HepG2 (cell line): ENCODE measurements around the gene SHPK. TPM values are rescaled to one million over a fixed set of nuclear protein-coding genes. Genes with fewer than 3 reads are reported as not detected.

Experiments
- AKAP8 ChIP-seq: sonication (generic); formaldehyde crosslinking; IDR thresholded peaks from 2 replicates; pipeline ENCODE4 v1.5.1; 2020; ENCODE audit warnings: mild to moderate bottlenecking, missing genetic modification reagents
- CREBL2 ChIP-seq: sonication (generic); formaldehyde crosslinking; IDR thresholded peaks from 2 replicates; pipeline ENCODE4 v1.8.1; 2023; ENCODE audit warnings: missing genetic modification reagents, mild to moderate bottlenecking, borderline replicate concordance
- E2F2 ChIP-seq: sonication (generic); formaldehyde crosslinking; IDR thresholded peaks from 2 replicates; pipeline ENCODE4 v1.4.0; 2020; ENCODE audit warnings: missing genetic modification reagents, borderline replicate concordance
- HNRNPK ChIP-seq: fragments of 200-400 bp; formaldehyde crosslinking; IDR thresholded peaks from 2 replicates; pipeline ENCODE4 v1.6.1; 2018; ENCODE audit warnings: low read length, low read depth, moderate library complexity, mild to moderate bottlenecking; ENCODE audit not compliant: poor library complexity, severe bottlenecking
- KDM1A ChIP-seq: IDR thresholded peaks from 2 replicates; pipeline ENCODE4 v1.6.1; 2016; ENCODE audit warnings: missing compliant biosample characterization
- MLX ChIP-seq: IDR thresholded peaks from 2 replicates; pipeline ENCODE4 v1.6.1; 2016
- PPARG ChIP-seq: conservative IDR thresholded peaks from 2 replicates; pipeline ENCODE4 v1.6.1; 2016; ENCODE audit warnings: missing biosample characterization, missing genetic modification reagents
- PRMT3 ChIP-seq: sonication (generic); formaldehyde crosslinking; IDR thresholded peaks from 2 replicates; pipeline ENCODE4 v1.8.1; 2022; ENCODE audit warnings: low read depth, mild to moderate bottlenecking, moderate library complexity, missing genetic modification reagents, borderline replicate concordance
- SNAI1 ChIP-seq: sonication (generic); formaldehyde crosslinking; IDR thresholded peaks from 2 replicates; pipeline ENCODE4 v1.5.0; 2020; ENCODE audit warnings: mild to moderate bottlenecking, missing genetic modification reagents, borderline replicate concordance
- SP4 ChIP-seq: sonication (generic); formaldehyde crosslinking; IDR thresholded peaks from 2 replicates; pipeline ENCODE4 v1.8.1; 2023; ENCODE audit warnings: mild to moderate bottlenecking, missing genetic modification reagents
- TFE3 ChIP-seq: IDR thresholded peaks from 2 replicates; pipeline ENCODE4 v1.6.1; 2016
- ZBTB2 ChIP-seq: sonication (generic); formaldehyde crosslinking; IDR thresholded peaks from 2 replicates; pipeline ENCODE4 v1.8.0; 2022; ENCODE audit warnings: low read depth, missing genetic modification reagents
- ZBTB42 ChIP-seq: sonication (generic); formaldehyde crosslinking; IDR thresholded peaks from 2 replicates; pipeline ENCODE4 v1.5.0; 2020; ENCODE audit warnings: mild to moderate bottlenecking, missing genetic modification reagents
- ZNF335 ChIP-seq: sonication (generic); formaldehyde crosslinking; IDR thresholded peaks from 2 replicates; pipeline ENCODE4 v1.4.0; 2020; ENCODE audit warnings: missing genetic modification reagents
- polyA plus RNA-seq, 8 experiments: library from polyadenylated mRNA; depleted of rRNA in 3 of 8; stranded (reverse) in 7 of 8; unstranded in 1 of 8; fragments of >200 nt; fragmentation: Illumina TruSeq in 4 of 8; extraction: Trizol in 4 of 8; gene quantifications; 2 replicates each; pipeline versions ENCODE4 v1.2.1 to v1.2.3, GENCODE V29; 2011 to 2016; ENCODE audit warnings: low read depth in 4 of 8, missing spikeins in 1 of 8, mixed read lengths in 1 of 8; ENCODE audit not compliant: insufficient read depth in 1 of 8
- total RNA-seq, 5 experiments: library from RNA; depleted of rRNA; stranded (reverse); fragments of >200 nt; fragmentation: Illumina TruSeq; extraction: Trizol; gene quantifications; 2 replicates each; pipeline ENCODE4 v1.2.3, GENCODE V29; 2016; ENCODE audit warnings: low read depth in 1 of 5
- TF ChIP-seq, protein P1 (sequence below): sonication (generic); formaldehyde crosslinking; IDR thresholded peaks from 2 replicates; pipeline ENCODE4 v1.4.0; 2020; ENCODE audit warnings: missing genetic modification reagents
- TF ChIP-seq, protein P2 (sequence below), 2 experiments: sonication (generic) in 1 of 2; formaldehyde crosslinking in 1 of 2; IDR thresholded peaks; 2 replicates each; pipeline versions ENCODE4 v1.6.1 to v1.9.0; 2014 to 2022; ENCODE audit warnings: antibody characterized with exemption in 1 of 2, borderline replicate concordance in 1 of 2, inconsistent platforms in 1 of 2, low read depth in 1 of 2, missing genetic modification reagents in 1 of 2

Gene SHPK
- total and polyA plus RNA-seq, 2 of the 13 experiments (the other 11 are each of a cell fraction or from before 2014, with no cell fraction given), result 16.2 to 30.9 TPM

GRCh38 chr17:3647251-3647650 lies 11.2 kb upstream of the SHPK start (continued):
- TF ChIP-seq TFE3 (CRISPR knock-in tag) (no peak), MLX (no peak), HNRNPK (no peak), PRMT3 (no peak), SP4 (no peak), SNAI1 (CRISPR knock-in tag) (no peak), ZBTB42 (CRISPR knock-in tag) (no peak), E2F2 (CRISPR knock-in tag) (no peak), PPARG (peak; percentile 77), ZNF335 (CRISPR knock-in tag) (no peak), ZBTB2 (no peak), CREBL2 (CRISPR knock-in tag) (no peak), KDM1A (CRISPR knock-in tag) (no peak), AKAP8 (CRISPR knock-in tag) (no peak)
- TF ChIP-seq, protein P1, sequence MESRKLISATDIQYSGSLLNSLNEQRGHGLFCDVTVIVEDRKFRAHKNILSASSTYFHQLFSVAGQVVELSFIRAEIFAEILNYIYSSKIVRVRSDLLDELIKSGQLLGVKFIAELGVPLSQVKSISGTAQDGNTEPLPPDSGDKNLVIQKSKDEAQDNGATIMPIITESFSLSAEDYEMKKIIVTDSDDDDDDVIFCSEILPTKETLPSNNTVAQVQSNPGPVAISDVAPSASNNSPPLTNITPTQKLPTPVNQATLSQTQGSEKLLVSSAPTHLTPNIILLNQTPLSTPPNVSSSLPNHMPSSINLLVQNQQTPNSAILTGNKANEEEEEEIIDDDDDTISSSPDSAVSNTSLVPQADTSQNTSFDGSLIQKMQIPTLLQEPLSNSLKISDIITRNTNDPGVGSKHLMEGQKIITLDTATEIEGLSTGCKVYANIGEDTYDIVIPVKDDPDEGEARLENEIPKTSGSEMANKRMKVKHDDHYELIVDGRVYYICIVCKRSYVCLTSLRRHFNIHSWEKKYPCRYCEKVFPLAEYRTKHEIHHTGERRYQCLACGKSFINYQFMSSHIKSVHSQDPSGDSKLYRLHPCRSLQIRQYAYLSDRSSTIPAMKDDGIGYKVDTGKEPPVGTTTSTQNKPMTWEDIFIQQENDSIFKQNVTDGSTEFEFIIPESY (CRISPR knock-in tag), result peak; percentile 88
- TF ChIP-seq, protein P2, sequence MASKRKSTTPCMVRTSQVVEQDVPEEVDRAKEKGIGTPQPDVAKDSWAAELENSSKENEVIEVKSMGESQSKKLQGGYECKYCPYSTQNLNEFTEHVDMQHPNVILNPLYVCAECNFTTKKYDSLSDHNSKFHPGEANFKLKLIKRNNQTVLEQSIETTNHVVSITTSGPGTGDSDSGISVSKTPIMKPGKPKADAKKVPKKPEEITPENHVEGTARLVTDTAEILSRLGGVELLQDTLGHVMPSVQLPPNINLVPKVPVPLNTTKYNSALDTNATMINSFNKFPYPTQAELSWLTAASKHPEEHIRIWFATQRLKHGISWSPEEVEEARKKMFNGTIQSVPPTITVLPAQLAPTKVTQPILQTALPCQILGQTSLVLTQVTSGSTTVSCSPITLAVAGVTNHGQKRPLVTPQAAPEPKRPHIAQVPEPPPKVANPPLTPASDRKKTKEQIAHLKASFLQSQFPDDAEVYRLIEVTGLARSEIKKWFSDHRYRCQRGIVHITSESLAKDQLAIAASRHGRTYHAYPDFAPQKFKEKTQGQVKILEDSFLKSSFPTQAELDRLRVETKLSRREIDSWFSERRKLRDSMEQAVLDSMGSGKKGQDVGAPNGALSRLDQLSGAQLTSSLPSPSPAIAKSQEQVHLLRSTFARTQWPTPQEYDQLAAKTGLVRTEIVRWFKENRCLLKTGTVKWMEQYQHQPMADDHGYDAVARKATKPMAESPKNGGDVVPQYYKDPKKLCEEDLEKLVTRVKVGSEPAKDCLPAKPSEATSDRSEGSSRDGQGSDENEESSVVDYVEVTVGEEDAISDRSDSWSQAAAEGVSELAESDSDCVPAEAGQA (IDR thresholded peaks at IDR 0.05; ENCODE audit: low read depth), result no peak
- TF ChIP-seq, protein P2 (CRISPR knock-in tag; IDR thresholded peaks at IDR 0.05; ENCODE audit: borderline replicate concordance), result no peak
